K562 (cell line): Measurements from ENCODE around the gene ANTXRL. TPM values are rescaled to one million over a fixed set of nuclear protein-coding genes. Genes with fewer than 3 reads are reported as not detected.

ENCODE experiments used
- BCL6 ChIP-seq: fragments of 250-450 bp; sonication (Bioruptor Pico); IDR thresholded peaks from 2 replicates; pipeline ENCODE4 v1.4.0; 2020
- CBFA2T2 ChIP-seq: fragments of 450-650 bp; conservative IDR thresholded peaks from 2 replicates; pipeline ENCODE4 v1.6.1; 2017; ENCODE audit warnings: mild to moderate bottlenecking
- CBFA2T3 ChIP-seq: fragments of 450-650 bp; IDR thresholded peaks from 2 replicates; pipeline ENCODE4 v1.6.1; 2017
- CEBPG ChIP-seq, 3 experiments: fragments of 200-800 bp in 1 of 3; sonication (Bioruptor generic) in 1 of 3; sonication (generic) in 1 of 3; formaldehyde crosslinking in 1 of 3; IDR thresholded peaks in 2 of 3; conservative IDR thresholded peaks in 1 of 3; 2 replicates each; pipeline versions ENCODE4 v1.6.1 to v1.8.0; 2016 to 2022; ENCODE audit warnings: missing compliant biosample characterization in 2 of 3, missing genetic modification characterization in 2 of 3, mild to moderate bottlenecking in 1 of 3, missing genetic modification reagents in 1 of 3
- CHD4 ChIP-seq: fragments of 200-600 bp; sonication (generic); IDR thresholded peaks from 3 replicates; pipeline ENCODE4 v1.6.1; 2012; ENCODE audit warnings: low read depth, mild to moderate bottlenecking, mixed read lengths, low read length, inconsistent platforms; ENCODE audit not compliant: insufficient read depth, insufficient replicate concordance, poor library complexity, severe bottlenecking
- CSDE1 ChIP-seq, 2 experiments: fragments of 450-650 bp; IDR thresholded peaks; 2 replicates each; pipeline ENCODE4 v1.6.1; 2016; ENCODE audit warnings: mild to moderate bottlenecking in 1 of 2
- DNMT1 ChIP-seq: fragments of 450-650 bp; IDR thresholded peaks from 2 replicates; pipeline ENCODE4 v1.6.1; 2016; ENCODE audit warnings: antibody characterized with exemption, mild to moderate bottlenecking
- KLF6 ChIP-seq: fragments of 250-450 bp; sonication (Bioruptor Pico); IDR thresholded peaks from 2 replicates; pipeline ENCODE4 v1.4.0; 2020; ENCODE audit warnings: mild to moderate bottlenecking, moderate library complexity, borderline replicate concordance
- NFIC ChIP-seq: fragments of 450-650 bp; IDR thresholded peaks from 2 replicates; pipeline ENCODE4 v1.6.1; 2017; ENCODE audit warnings: mild to moderate bottlenecking, inconsistent platforms
- PCBP1 ChIP-seq: fragments of 200-400 bp; formaldehyde crosslinking; IDR thresholded peaks from 2 replicates; pipeline ENCODE4 v1.6.1; 2018; ENCODE audit warnings: mild to moderate bottlenecking, low read depth, low read length; ENCODE audit not compliant: poor library complexity, severe bottlenecking
- RBM14 ChIP-seq: fragments of 200-400 bp; formaldehyde crosslinking; IDR thresholded peaks from 2 replicates; pipeline ENCODE4 v1.6.1; 2018; ENCODE audit warnings: low read depth, mild to moderate bottlenecking, low read length, moderate library complexity, borderline replicate concordance; ENCODE audit not compliant: insufficient read depth
- SIRT6 ChIP-seq: IDR thresholded peaks from one replicate; pipeline ENCODE4 v1.6.1; 2012; ENCODE audit warnings: low read depth, mild to moderate bottlenecking, control low read depth, inconsistent platforms, low read length, moderate library complexity
- STAT5B ChIP-seq: fragments of 250-450 bp; sonication (Bioruptor Pico); IDR thresholded peaks from 2 replicates; pipeline ENCODE4 v1.8.0; 2021; ENCODE audit warnings: mild to moderate bottlenecking, inconsistent platforms
- TCF3 ChIP-seq: sonication (generic); formaldehyde crosslinking; IDR thresholded peaks from 2 replicates; pipeline ENCODE4 v1.4.0; 2020; ENCODE audit warnings: mild to moderate bottlenecking, missing genetic modification reagents
- TEAD4 ChIP-seq, 2 experiments: sonication (generic) in 1 of 2; formaldehyde crosslinking in 1 of 2; IDR thresholded peaks; 2 replicates each; pipeline versions ENCODE4 v1.6.1 to v1.8.0; 2012 to 2022; ENCODE audit warnings: borderline replicate concordance in 1 of 2, inconsistent platforms in 1 of 2, low read length in 1 of 2, mild to moderate bottlenecking in 1 of 2, missing genetic modification reagents in 1 of 2
- ZKSCAN1 ChIP-seq: fragments of 150-350 bp; IDR thresholded peaks from 2 replicates; pipeline ENCODE4 v1.6.1; 2016; ENCODE audit warnings: low read depth, low read length
- ZNF121 ChIP-seq: sonication (generic); formaldehyde crosslinking; conservative IDR thresholded peaks from 2 replicates; pipeline ENCODE4 v1.8.0; 2022; ENCODE audit warnings: missing genetic modification reagents
- polyA plus RNA-seq, 8 experiments: library from polyadenylated mRNA; depleted of rRNA in 4 of 8; stranded (reverse) in 5 of 8; unstranded in 3 of 8; fragments of >200 nt; fragmentation: Nextera tagmentation in 2 of 8; fragmentation: Illumina TruSeq in 1 of 8; extraction: Ambion mirVana in 2 of 8; extraction: Trizol in 1 of 8; gene quantifications; 2 replicates each; pipeline versions ENCODE4 v1.2.1 to v1.2.3, GENCODE V29; 2011 to 2014; ENCODE audit warnings: inconsistent platforms in 1 of 8, missing spikeins in 1 of 8
- total RNA-seq, 7 experiments: library from RNA; depleted of rRNA in 6 of 7; stranded (reverse); fragments of >200 nt in 6 of 7; fragmentation: Illumina TruSeq in 2 of 7; extraction: Trizol in 2 of 7; gene quantifications; 2 replicates each; pipeline versions ENCODE4 v1.2.1 to v1.2.3, GENCODE V29; 2011 to 2021; ENCODE audit warnings: low replicate concordance in 1 of 7
- TF ChIP-seq, protein P1 (sequence below): sonication (generic); formaldehyde crosslinking; IDR thresholded peaks from 2 replicates; pipeline ENCODE4 v1.9.0; 2022; ENCODE audit warnings: mild to moderate bottlenecking, missing genetic modification reagents
- TF ChIP-seq, protein P2 (sequence below): sonication (generic); formaldehyde crosslinking; IDR thresholded peaks from 2 replicates; pipeline ENCODE4 v1.5.0; 2020; ENCODE audit warnings: missing genetic modification reagents
- TF ChIP-seq, protein P3 (sequence below): fragments of 450-650 bp; IDR thresholded peaks from 2 replicates; pipeline ENCODE4 v1.6.1; 2018; ENCODE audit not compliant: partially characterized antibody
- TF ChIP-seq, protein P4 (sequence below): fragments of 450-650 bp; IDR thresholded peaks from 2 replicates; pipeline ENCODE4 v1.6.1; 2016; ENCODE audit warnings: mild to moderate bottlenecking

The ANTXRL gene
- total and polyA plus RNA-seq, 9 of the 15 experiments (the other 6 are each of a cell fraction or from before 2014, with no cell fraction given), result not detected

DNA sequence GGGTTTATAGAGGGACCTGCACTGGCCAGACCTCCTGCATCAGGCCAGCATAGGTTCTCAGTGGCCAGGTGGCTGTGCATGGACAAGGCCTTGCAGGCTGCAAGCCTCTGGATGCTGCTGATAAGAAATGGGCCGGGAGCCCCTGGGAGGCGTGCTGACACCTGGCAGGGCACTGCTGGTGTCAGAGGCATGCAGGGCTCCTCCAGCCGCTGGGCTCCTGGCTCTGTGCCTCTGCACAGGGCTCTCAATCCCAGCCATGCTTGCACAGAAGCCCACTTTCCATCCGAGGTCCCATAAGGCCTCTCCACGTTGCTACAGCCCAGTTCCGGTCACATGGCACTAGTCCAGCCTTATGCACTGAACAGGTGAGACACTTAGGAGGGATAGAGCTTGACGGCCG, 27.3 kb downstream of the ANTXRL start (continued):
- TF ChIP-seq CHD4 (no peak), CBFA2T3 (peak; percentile 54), NFIC (0 out of 2 replicates have a peak, but pooled peaks have one; percentile 21), RBM14 (no peak), CEBPG (CRISPR knock-in tag; IDR thresholded peaks at IDR 0.05) (no peak), CEBPG (tag; conservative IDR thresholded peaks at IDR 0.05 in 1 of 2, IDR thresholded peaks at IDR 0.05 in 1 of 2) (no peak), KLF6 (CRISPR knock-in tag) (no peak), SIRT6 (no peak), BCL6 (no peak), CSDE1 (IDR thresholded peaks at IDR 0.05) (no peak), TCF3 (peak; percentile 31; the same call in 1 of the 2 replicates), PCBP1 (no peak), CBFA2T2 (peak; percentile 52), ZKSCAN1 (no peak), STAT5B (CRISPR knock-in tag) (no peak), TEAD4 (IDR thresholded peaks at IDR 0.05; ENCODE audit: low read length) (peak; percentile 16; the same call in 1 of the 2 replicates), TEAD4 (CRISPR knock-in tag; IDR thresholded peaks at IDR 0.05; ENCODE audit: borderline replicate concordance) (no peak), ZNF121 (no peak), DNMT1 (no peak)
- TF ChIP-seq, protein P1, sequence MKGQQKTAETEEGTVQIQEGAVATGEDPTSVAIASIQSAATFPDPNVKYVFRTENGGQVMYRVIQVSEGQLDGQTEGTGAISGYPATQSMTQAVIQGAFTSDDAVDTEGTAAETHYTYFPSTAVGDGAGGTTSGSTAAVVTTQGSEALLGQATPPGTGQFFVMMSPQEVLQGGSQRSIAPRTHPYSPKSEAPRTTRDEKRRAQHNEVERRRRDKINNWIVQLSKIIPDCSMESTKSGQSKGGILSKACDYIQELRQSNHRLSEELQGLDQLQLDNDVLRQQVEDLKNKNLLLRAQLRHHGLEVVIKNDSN (CRISPR knock-in tag), result peak; percentile 31; the same call in 1 of the 2 replicates
- TF ChIP-seq, protein P2, sequence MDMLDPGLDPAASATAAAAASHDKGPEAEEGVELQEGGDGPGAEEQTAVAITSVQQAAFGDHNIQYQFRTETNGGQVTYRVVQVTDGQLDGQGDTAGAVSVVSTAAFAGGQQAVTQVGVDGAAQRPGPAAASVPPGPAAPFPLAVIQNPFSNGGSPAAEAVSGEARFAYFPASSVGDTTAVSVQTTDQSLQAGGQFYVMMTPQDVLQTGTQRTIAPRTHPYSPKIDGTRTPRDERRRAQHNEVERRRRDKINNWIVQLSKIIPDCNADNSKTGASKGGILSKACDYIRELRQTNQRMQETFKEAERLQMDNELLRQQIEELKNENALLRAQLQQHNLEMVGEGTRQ (CRISPR knock-in tag), result peak; percentile 34; the same call in 1 of the 2 replicates
- TF ChIP-seq, protein P3, sequence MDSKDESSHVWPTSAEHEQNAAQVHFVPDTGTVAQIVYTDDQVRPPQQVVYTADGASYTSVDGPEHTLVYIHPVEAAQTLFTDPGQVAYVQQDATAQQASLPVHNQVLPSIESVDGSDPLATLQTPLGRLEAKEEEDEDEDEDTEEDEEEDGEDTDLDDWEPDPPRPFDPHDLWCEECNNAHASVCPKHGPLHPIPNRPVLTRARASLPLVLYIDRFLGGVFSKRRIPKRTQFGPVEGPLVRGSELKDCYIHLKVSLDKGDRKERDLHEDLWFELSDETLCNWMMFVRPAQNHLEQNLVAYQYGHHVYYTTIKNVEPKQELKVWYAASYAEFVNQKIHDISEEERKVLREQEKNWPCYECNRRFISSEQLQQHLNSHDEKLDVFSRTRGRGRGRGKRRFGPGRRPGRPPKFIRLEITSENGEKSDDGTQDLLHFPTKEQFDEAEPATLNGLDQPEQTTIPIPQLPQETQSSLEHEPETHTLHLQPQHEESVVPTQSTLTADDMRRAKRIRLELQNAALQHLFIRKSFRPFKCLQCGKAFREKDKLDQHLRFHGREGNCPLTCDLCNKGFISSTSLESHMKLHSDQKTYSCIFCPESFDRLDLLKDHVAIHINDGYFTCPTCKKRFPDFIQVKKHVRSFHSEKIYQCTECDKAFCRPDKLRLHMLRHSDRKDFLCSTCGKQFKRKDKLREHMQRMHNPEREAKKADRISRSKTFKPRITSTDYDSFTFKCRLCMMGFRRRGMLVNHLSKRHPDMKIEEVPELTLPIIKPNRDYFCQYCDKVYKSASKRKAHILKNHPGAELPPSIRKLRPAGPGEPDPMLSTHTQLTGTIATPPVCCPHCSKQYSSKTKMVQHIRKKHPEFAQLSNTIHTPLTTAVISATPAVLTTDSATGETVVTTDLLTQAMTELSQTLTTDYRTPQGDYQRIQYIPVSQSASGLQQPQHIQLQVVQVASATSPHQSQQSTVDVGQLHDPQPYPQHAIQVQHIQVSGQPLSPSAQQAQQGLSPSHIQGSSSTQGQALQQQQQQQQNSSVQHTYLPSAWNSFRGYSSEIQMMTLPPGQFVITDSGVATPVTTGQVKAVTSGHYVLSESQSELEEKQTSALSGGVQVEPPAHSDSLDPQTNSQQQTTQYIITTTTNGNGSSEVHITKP, result no peak
- TF ChIP-seq, protein P4, sequence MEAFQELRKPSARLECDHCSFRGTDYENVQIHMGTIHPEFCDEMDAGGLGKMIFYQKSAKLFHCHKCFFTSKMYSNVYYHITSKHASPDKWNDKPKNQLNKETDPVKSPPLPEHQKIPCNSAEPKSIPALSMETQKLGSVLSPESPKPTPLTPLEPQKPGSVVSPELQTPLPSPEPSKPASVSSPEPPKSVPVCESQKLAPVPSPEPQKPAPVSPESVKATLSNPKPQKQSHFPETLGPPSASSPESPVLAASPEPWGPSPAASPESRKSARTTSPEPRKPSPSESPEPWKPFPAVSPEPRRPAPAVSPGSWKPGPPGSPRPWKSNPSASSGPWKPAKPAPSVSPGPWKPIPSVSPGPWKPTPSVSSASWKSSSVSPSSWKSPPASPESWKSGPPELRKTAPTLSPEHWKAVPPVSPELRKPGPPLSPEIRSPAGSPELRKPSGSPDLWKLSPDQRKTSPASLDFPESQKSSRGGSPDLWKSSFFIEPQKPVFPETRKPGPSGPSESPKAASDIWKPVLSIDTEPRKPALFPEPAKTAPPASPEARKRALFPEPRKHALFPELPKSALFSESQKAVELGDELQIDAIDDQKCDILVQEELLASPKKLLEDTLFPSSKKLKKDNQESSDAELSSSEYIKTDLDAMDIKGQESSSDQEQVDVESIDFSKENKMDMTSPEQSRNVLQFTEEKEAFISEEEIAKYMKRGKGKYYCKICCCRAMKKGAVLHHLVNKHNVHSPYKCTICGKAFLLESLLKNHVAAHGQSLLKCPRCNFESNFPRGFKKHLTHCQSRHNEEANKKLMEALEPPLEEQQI, result no peak
